Activated naive CD8-positive, alpha-beta T cell (primary cell): Measurements from ENCODE around the gene YKT6.

Experiments used
- H3K27ac Mint-ChIP-seq: one replicate; pipeline ENCODE4 v1.8.0; 2021; ENCODE audit warnings: mixed read lengths
- H3K27me3 Mint-ChIP-seq: one replicate; pipeline ENCODE4 v1.8.0; 2021; ENCODE audit warnings: mixed read lengths
- H3K36me3 Mint-ChIP-seq: one replicate; pipeline ENCODE4 v1.8.0; 2021; ENCODE audit warnings: mixed read lengths
- H3K4me1 Mint-ChIP-seq: one replicate; pipeline ENCODE4 v1.8.0; 2021; ENCODE audit warnings: low read depth, mixed read lengths
- H3K4me3 Mint-ChIP-seq: one replicate; pipeline ENCODE4 v1.8.0; 2021; ENCODE audit warnings: mild to moderate bottlenecking, mixed read lengths
- H3K9me3 Mint-ChIP-seq: one replicate; pipeline ENCODE4 v1.8.0; 2021; ENCODE audit warnings: low read depth, mixed read lengths

Gene YKT6

GRCh38 chr7:44184206-44184872 is 16.4 kb upstream of the YKT6 start:
- Mint-ChIP-seq H3K27ac (no peak overlapping the region), H3K36me3 (no peaks in the 10 kb centered on the region), H3K27me3 (no peaks in the 10 kb centered on the region), H3K9me3 (peaks cover 5% of the 10 kb centered on the region), H3K4me1 (no peaks in the 10 kb centered on the region), H3K4me3 (no peak overlapping the region)

DNA sequence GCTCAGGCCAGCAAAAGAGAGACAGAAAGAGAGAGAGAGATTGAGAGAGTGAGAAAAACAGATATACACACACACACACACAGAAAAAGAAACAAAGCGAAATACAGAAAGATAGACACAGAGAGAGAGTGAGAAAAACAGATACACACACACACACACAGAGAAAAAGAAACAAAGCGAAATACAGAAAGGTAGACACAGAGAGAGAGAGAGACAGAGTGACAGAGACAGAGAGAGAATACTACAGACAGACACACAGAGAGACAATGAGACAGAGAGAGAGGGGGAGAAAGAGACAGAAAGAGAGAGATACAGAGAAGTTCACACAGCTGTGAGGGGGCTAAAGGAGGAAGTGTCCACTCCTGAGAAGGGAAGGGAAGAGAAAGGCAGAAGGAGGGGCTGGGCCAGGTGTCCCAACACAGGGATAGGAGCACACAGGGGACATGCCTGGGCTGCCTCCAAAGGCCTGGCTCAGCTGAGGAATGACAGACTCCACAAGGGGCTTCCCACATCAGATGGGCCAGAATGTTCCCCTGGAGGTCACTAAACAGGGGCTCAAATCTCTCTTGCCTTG is 15.8 kb upstream of the YKT6 start:
- Mint-ChIP-seq H3K4me3 (no peak overlapping the region), H3K4me1 (no peaks in the 10 kb centered on the region), H3K27ac (no peak overlapping the region), H3K9me3 (peaks cover 5% of the 10 kb centered on the region), H3K27me3 (no peaks in the 10 kb centered on the region), H3K36me3 (no peaks in the 10 kb centered on the region)

GRCh38 chr7:44185729-44186128 is 15.0 kb upstream of the YKT6 start:
- Mint-ChIP-seq H3K9me3 (peaks cover 5% of the 10 kb centered on the region), H3K4me1 (no peaks in the 10 kb centered on the region), H3K27ac (no peak overlapping the region), H3K4me3 (no peak overlapping the region), H3K36me3 (no peaks in the 10 kb centered on the region), H3K27me3 (no peaks in the 10 kb centered on the region)

DNA sequence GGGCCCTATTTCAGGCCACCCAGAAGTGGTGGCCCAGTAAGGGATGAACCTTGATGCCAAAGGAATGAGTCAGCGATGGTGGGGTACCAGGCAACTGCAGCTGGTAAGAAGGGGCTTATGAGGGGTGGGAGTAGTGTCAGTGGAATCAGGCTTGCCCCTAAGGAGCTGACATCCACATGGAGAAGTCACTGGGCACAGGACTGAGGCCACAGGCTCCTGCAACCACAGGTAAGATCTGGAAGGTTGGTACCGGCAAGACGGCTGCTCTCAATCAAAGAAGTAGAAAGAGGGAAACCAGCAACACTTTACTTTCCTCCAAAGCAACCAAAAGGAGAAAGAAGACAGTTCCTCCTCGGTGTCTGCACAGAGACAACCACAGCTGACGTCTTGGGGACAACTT is 14.0 kb upstream of the YKT6 start:
- Mint-ChIP-seq H3K9me3 (peaks cover 5% of the 10 kb centered on the region), H3K36me3 (no peaks in the 10 kb centered on the region), H3K27me3 (no peaks in the 10 kb centered on the region), H3K4me1 (no peaks in the 10 kb centered on the region), H3K27ac (no peak overlapping the region), H3K4me3 (no peak overlapping the region)

DNA sequence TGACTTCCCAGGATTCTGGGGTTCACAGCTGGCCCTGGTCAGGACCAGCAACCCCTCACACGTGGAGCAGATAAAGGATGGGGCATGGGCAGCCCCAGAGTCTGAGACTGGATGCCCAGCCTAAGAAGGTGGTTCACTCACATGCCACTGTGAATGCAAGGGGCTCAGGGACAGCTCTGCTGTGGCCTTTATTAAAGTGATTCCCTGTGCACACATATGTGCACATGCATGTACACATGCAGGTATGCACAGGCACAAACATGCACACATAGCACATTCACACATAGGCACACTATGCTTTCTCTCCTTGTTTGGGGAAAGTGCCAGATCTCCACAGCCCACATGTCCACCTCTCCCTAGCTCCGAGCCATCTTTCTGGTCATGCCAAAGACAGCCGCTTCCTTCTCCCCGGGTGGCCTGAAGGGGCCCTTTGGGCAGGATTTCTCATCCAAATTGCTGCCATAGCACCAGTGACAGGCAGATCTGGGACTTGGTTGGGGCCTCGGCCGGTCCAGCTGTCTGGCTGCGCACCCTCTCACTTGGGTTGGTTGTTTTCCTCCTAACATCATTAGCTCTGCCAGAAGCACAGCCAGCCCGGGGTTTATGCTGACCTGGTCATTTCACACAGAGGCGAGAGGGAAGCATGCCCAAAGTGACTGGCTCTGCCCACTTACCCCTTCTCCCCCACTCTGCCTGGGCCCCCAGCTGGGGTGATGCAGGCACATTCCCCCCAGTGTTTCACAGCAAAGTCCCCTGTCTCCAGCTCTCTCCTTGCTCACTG is 13.0 kb upstream of the YKT6 start:
- Mint-ChIP-seq H3K27me3 (no peaks in the 10 kb centered on the region), H3K27ac (no peak overlapping the region), H3K9me3 (peaks cover 4% of the 10 kb centered on the region), H3K4me1 (no peaks in the 10 kb centered on the region), H3K36me3 (no peaks in the 10 kb centered on the region), H3K4me3 (no peak overlapping the region)

DNA sequence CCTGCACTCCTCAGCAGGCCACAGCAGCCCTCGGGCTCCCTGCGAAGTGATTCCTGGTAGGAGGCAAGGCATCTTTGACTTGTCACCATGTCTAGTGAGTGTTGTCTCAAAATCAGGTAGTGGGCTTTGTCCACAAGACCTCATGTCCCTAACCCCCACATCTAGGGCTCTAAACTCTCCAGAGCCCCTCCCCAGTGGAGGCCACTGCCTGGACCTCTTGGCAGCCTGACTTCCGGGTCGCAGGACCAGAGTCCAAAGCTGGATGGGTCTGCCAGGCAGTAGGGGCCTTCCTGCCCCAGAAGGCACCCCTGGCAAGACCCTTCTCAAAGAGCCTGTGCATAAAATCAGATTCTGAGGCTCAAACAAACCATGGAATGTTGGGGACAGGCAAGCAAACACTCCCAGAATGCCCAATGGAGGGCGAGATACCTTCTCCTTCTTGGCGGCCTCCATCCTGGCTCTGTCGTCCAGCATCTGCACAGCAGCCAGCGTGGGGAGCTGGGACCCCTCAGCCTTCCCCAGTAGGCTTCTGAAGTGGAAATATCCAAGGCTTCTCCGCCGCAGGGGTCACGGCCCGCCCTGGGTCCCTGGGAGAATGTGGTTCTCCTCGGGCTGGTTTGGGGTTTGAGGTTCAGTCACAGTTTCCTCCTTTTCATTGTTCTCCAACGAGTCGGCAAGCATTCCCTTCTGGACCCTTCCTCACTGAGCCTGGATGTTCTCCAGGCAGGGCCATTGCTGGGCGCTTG is 12.1 kb upstream of the YKT6 start:
- no peak overlapping the region for H3K27ac Mint-ChIP-seq
- no peaks in the 10 kb centered on the region for H3K9me3 Mint-ChIP-seq

GRCh38 chr7:44189286-44189992 is 11.3 kb upstream of the YKT6 start, which contains the start of gene GCK:
Gene GCK (minus strand): TSS chr7:44189439. CDS start chr7:44188953, 486 bp downstream.
- H3K27me3 Mint-ChIP-seq = peaks cover 3% of the 10 kb centered on the region
- H3K4me1 Mint-ChIP-seq = peaks cover 5% of the 10 kb centered on the region
- no peak within 1 kb of the TSS for H3K27ac Mint-ChIP-seq
- H3K9me3 Mint-ChIP-seq = no peaks in the 10 kb centered on the region
- no peak within 1 kb of the TSS for H3K4me3 Mint-ChIP-seq
- peaks cover 2% of the 10 kb centered on the region for H3K36me3 Mint-ChIP-seq

More for the DNA sequence above, 12.1 kb upstream of the YKT6 start:
- Mint-ChIP-seq H3K27me3 (peaks cover 2% of the 10 kb centered on the region), H3K36me3 (no peaks in the 10 kb centered on the region), H3K4me1 (no peaks in the 10 kb centered on the region), H3K4me3 (no peak overlapping the region)

DNA sequence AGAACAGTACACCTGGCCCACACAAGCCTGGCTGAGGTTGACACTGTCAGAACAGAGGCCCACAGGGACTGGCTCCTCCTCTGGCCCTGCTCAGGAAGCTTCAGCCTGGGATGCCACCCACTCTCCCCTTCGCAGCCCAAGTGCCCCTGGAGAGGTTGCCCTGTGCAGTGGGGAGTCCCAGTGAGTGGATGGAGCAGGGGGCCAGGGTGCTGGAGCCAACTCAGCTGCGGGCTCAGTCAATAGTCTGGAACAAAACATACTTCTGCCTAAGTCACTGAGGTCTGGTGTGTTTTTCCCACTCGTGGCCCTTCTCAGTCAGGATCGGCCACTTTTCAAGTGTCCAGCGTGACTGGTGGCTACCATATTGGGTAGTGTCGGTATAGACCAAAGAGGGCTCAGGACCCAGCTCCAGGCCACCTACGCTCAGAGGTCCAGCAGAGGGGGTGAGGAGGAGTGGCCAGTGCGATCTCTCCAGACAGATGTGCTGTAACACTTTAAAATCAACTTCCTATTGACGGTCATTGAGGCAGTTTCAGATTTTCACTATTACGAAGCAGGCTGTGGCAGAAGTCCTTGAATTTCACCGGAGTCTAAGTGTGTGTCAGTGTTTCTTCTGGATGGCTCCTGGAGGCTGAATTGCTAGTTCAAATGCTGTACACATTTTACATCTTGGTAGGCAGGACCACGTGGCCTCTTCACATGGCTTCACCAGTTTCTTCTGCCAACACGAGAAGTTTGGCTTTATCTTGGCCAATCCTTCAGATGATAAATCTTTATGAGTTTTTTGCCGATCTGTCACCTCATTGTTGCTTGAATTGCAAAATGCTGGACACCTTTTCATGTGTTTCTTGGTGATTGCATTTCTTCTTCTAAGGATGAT is 10.5 kb upstream of the YKT6 start:
- Mint-ChIP-seq H3K36me3 (peaks cover 2% of the 10 kb centered on the region), H3K4me1 (peaks cover 5% of the 10 kb centered on the region), H3K27ac (no peak overlapping the region), H3K9me3 (no peaks in the 10 kb centered on the region), H3K4me3 (no peak overlapping the region), H3K27me3 (peaks cover 3% of the 10 kb centered on the region)

GRCh38 chr7:44191171-44191570 is 9.6 kb upstream of the YKT6 start:
- H3K4me1 Mint-ChIP-seq = peaks cover 5% of the 10 kb centered on the region

DNA sequence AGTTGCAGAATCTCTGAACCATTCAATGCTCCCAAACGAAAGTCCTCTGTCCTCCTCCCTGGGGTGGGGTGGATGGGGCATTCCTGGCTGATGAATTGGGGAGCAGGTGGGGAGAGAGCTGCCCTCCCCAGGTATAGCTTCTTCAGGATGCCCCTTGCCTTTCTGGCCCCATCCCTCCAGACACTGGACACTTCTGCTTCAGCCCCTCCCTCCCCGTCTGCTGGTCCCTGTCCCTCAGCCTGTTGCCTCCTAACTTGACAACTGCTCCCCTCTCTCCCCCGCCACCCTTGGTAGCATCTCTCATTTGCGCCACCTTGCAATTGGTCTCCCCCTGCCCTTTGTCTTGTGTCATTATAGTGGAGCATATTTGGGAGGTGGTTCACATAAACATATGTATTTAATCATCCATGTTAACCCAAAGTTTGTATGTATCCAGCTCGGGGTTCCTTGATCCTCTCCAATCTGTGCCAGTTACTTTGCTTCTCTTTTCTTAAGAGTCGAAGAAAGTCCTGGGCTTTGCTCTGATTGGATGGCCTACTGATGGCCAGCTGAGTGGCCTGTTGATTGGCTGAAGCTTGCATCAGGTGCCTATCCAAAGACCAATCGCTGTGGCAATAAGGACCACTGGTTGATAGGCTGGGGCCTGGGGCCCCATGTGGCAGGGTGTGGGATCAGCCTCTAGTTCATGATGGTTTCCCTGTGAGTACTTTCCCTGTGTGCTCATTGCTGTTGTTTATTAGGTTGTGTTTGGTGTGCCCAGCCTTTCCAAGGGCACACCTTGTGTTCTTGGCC is 7.6 kb upstream of the YKT6 start:
- Mint-ChIP-seq H3K27ac (no peak overlapping the region), H3K4me3 (no peak overlapping the region), H3K27me3 (peaks cover 3% of the 10 kb centered on the region), H3K4me1 (peaks cover 5% of the 10 kb centered on the region), H3K36me3 (peaks cover 2% of the 10 kb centered on the region), H3K9me3 (no peaks in the 10 kb centered on the region)

More at GRCh38 chr7:44191171-44191570, 9.6 kb upstream of the YKT6 start:
- H3K27ac Mint-ChIP-seq = no peak overlapping the region
- peaks cover 2% of the 10 kb centered on the region for H3K36me3 Mint-ChIP-seq
- no peak overlapping the region for H3K4me3 Mint-ChIP-seq
- peaks cover 3% of the 10 kb centered on the region for H3K27me3 Mint-ChIP-seq
- H3K9me3 Mint-ChIP-seq = no peaks in the 10 kb centered on the region

DNA sequence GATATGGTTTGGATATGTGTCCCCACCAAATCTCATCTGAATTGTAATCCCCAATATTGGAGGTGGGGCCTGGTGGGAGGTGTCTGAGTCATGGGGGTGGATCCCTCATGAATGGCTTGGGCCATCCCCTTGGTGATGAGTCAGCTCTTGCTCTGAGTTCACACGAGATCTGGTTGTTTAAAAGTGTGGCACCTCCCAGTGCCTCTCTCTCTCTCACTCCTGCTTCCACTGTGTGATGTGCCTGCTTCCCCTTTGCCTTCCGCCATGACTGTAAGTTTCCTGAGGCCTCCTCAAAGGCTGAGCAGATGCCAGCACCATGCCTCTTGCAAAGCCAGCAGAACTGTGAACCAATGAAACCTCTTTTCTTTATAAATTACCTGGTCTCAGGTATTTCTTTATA is 6.7 kb upstream of the YKT6 start:
- H3K4me1 Mint-ChIP-seq = peaks cover 5% of the 10 kb centered on the region
- peaks cover 2% of the 10 kb centered on the region for H3K36me3 Mint-ChIP-seq
- H3K27me3 Mint-ChIP-seq = peaks cover 3% of the 10 kb centered on the region
- no peaks in the 10 kb centered on the region for H3K9me3 Mint-ChIP-seq
- H3K27ac Mint-ChIP-seq = no peak overlapping the region
- no peak overlapping the region for H3K4me3 Mint-ChIP-seq

DNA sequence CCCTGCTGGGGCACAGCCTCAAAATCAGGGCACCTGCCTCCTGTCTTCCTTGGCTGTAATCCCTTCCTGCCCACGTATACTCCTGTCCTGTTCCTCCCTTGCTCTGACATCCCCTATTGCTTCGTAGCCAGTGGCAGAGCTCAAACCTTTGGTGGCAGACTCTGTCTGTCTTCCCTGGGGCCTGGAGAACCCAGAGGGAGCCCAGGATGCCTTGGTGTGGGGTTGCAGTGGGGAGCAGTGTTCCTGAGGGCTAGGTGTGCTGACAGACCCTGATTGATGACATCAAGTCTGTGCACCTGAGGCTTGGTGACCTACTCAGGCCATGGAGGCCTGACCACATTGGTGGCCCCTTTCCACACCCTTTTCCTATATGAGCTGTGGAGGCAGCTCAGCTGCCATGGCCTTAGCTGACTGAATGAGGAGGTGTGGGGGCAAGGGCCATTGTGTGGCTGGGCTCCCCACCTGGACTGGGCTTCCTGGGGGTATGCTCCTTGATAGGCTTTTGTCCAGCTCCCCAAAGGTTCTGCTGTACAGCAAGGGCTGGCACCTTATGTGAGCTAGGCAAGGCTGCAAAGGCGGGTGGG is 6.1 kb upstream of the YKT6 start:
- H3K27ac Mint-ChIP-seq = no peak overlapping the region
- no peaks in the 10 kb centered on the region for H3K9me3 Mint-ChIP-seq
- no peak overlapping the region for H3K4me3 Mint-ChIP-seq
- peaks cover 2% of the 10 kb centered on the region for H3K36me3 Mint-ChIP-seq
- peaks cover 5% of the 10 kb centered on the region for H3K4me1 Mint-ChIP-seq
- H3K27me3 Mint-ChIP-seq = peaks cover 3% of the 10 kb centered on the region

GRCh38 chr7:44195889-44196288 is 4.9 kb upstream of the YKT6 start:
- no peaks in the 10 kb centered on the region for H3K9me3 Mint-ChIP-seq
- H3K27ac Mint-ChIP-seq = no peak overlapping the region
- peaks cover 3% of the 10 kb centered on the region for H3K27me3 Mint-ChIP-seq
- peaks cover 2% of the 10 kb centered on the region for H3K36me3 Mint-ChIP-seq
- no peak overlapping the region for H3K4me3 Mint-ChIP-seq
- peaks cover 5% of the 10 kb centered on the region for H3K4me1 Mint-ChIP-seq
